ENCODE results near the gene MORF4L2.

DNA sequence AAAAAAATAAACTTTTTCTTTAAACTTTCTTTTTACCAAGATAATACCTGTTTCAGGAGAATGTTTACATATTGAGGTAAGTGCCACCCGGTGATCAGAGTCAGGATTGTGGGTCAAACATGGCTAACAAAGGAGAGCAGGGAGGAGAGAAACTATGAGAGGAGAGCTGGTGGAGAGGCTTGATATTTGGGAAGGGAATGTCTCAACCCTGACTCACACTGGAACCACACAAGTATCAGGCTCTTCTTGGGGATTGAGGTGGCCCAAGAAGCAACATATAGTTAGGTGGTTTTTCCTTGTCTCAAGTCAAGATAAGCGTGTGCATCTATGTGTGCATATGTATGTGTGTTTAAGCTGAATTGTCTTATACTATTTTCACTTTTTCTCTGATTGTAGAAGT lies 51.1 kb downstream of the MORF4L2 start:
- TF ChIP-seq SUZ12 (IDR thresholded peaks at IDR 0.05; ENCODE audit: extremely low read depth, insufficient read depth, insufficient read length), result no peak
- TF ChIP-seq YY1 (IDR thresholded peaks at IDR 0.05; ENCODE audit: insufficient read depth, insufficient read length), result no peak
